SK-N-MC (cell line): ENCODE data around the gene STH.

ENCODE experiments used
- EZH2 ChIP-seq: fragments of 200-600 bp; sonication (generic); IDR thresholded peaks from one replicate; pipeline ENCODE4 v1.6.1; 2017; ENCODE audit warnings: antibody characterized with exemption
- POLR2AphosphoS5 ChIP-seq: IDR thresholded peaks from 2 replicates; pipeline ENCODE4 v1.6.1; 2012; ENCODE audit warnings: mild to moderate bottlenecking, low read depth, low read length, borderline replicate concordance

- no peak for TF ChIP-seq POLR2AphosphoS5
- TF ChIP-seq EZH2: no peak
Observed at GRCh38 chr17:45967378-45967777, 31.7 kb upstream of the STH start.
